A673 (cell line): ENCODE results near the gene SHE.

Experiments used
- CTCF ChIP-seq: fragments of 300-800, 200-600 bp; sonication (generic); conservative IDR thresholded peaks from 2 replicates; pipeline ENCODE4 v1.5.1; 2017; ENCODE audit warnings: low read depth, mild to moderate bottlenecking, antibody characterized with exemption, low read length, moderate library complexity, mixed read lengths
- EZH2 ChIP-seq: fragments of 200-600 bp; sonication (generic); IDR thresholded peaks from 2 replicates; pipeline ENCODE4 v1.6.1; 2017; ENCODE audit warnings: borderline replicate concordance, low read depth, mild to moderate bottlenecking, mixed read lengths, antibody characterized with exemption, low read length; ENCODE audit not compliant: poor library complexity, severe bottlenecking

- TF ChIP-seq CTCF (no peak), EZH2 (no peak)
Observed at GRCh38 chr1:154463512-154463990, 38.7 kb downstream of the SHE start.
